Right cardiac atrium (tissue), 5 donors: ENCODE results near the gene LINC01488. TPM values are rescaled to one million over a fixed set of nuclear protein-coding genes. Genes with fewer than 3 reads are reported as not detected.
A peak's percentile ranks its signal among the peaks of the same experiment; 100 is the strongest.

Experiments
- ATAC-seq, 2 donors: fragments of 200-7000 bp; cut with Tn5 transposase; one replicate each; pipeline versions ENCODE4 v1.8.0 to v1.9.1; 2020; ENCODE audit warnings: moderate library complexity in 2 of 2, mild to moderate bottlenecking in 1 of 2
- DNase-seq, 3 donors: peaks; one replicate each; pipeline ENCODE4 v3.0.0-alpha.2; 2020
- H3K27ac ChIP-seq: one replicate; pipeline ENCODE4 v1.5.1; 2013; ENCODE audit warnings: mild to moderate bottlenecking, low read length, control low read depth, moderate library complexity
- H3K27me3 ChIP-seq: one replicate; pipeline ENCODE4 v1.6.1; 2013; ENCODE audit not compliant: control insufficient read depth, insufficient read depth
- H3K4me1 ChIP-seq: one replicate; pipeline ENCODE4 v1.6.1; 2013; ENCODE audit warnings: low read length; ENCODE audit not compliant: control insufficient read depth, insufficient read depth
- H3K4me3 ChIP-seq: one replicate; pipeline ENCODE4 v1.5.1; 2013; ENCODE audit warnings: low read length, control low read depth
- H3K9me3 ChIP-seq: one replicate; pipeline ENCODE4 v1.6.1; 2013; ENCODE audit warnings: low read length; ENCODE audit not compliant: control insufficient read depth
- WGBS: extraction: QIAGEN DNeasy Blood & Tissue Kit; methylation state at CpG from one replicate; pipeline ENCODE4 v1.1.7; 2013; 5-methylcytosine and 5-hydroxymethylcytosine counted together
- intact Hi-C, 4 donors: fragments of 100-400 bp; cut with DNase I; formaldehyde crosslinking; loops; one replicate each; pipeline versions ENCODE4 v1.11.0 to v1.14.0; 2022 to 2023
- polyA plus RNA-seq: library from polyadenylated mRNA; stranded (reverse); fragments of 200-250 nt; gene quantifications from one replicate; pipeline ENCODE4 v1.2.3, GENCODE V29; 2013
- total RNA-seq, 4 donors: library from RNA; stranded (reverse); fragmentation: NEBNext Ultra II Directional; extraction: Animal tissue kit (Norgen Biotek cat#: 25700); gene quantifications; one replicate each; pipeline ENCODE4 v1.2.1, GENCODE V29; 2021
- donor health status: healthy with polysubstance abuse.
- donor health status: DM: no; HTN: yes; CAD: no.
- donor health status: DM: no; HTN: no; CAD: no.
- donor health status: DM: no; HTN: yes; CAD: no; lungs with severe emphysema.
- donor health status: DM: yes; HTN: yes; CAD: no.

LINC01488 gene
- total and polyA plus RNA-seq, 5 donors, result 0.14 to 0.17 (median 0.16) TPM; not detected in 2

- no peaks in the 10 kb centered on the region for H3K9me3 ChIP-seq
- H3K4me1 ChIP-seq, result peaks cover 24% of the 10 kb centered on the region
- WGBS, result 73% methylated on average over 25 of the region's 25 CpGs
- no peak for ATAC-seq
- no peak overlapping the region for H3K27ac ChIP-seq
- H3K4me3 ChIP-seq, result no peak overlapping the region
- intact Hi-C loops, result no loop called here
- DNase-seq, result peak in 1 of 3 donors; percentile 52
- no peaks in the 10 kb centered on the region for H3K27me3 ChIP-seq
Measured at GRCh38 chr11:69483691-69484426, 2.4 kb downstream of the LINC01488 start.

GRCh38 chr11:69484427-69485259 lies 3.2 kb downstream of the LINC01488 start:
- WGBS, result 72% methylated on average over 13 of the region's 13 CpGs
- DNase-seq (peak in 1 of 3 donors; percentile 51), ATAC-seq (no peak)
- Histone ChIP-seq H3K27me3 (no peaks in the 10 kb centered on the region), H3K4me3 (no peak overlapping the region), H3K4me1 (peaks cover 26% of the 10 kb centered on the region), H3K9me3 (no peaks in the 10 kb centered on the region), H3K27ac (no peak overlapping the region)
- intact Hi-C loops, result no loop called here

GRCh38 chr11:69485337-69486041 lies 4.0 kb downstream of the LINC01488 start:
- Histone ChIP-seq H3K4me3 (no peak overlapping the region), H3K27ac (no peak overlapping the region), H3K9me3 (no peaks in the 10 kb centered on the region), H3K4me1 (peaks cover 22% of the 10 kb centered on the region), H3K27me3 (no peaks in the 10 kb centered on the region)
- DNase-seq (peak in 1 of 3 donors; percentile 65), ATAC-seq (peak in 1 of 2 donors; percentile 7)
- 88% methylated on average over 11 of the region's 11 CpGs for WGBS
- intact Hi-C loops, result no loop called here

- Histone ChIP-seq H3K27me3 (no peaks in the 10 kb centered on the region), H3K4me1 (peaks cover 17% of the 10 kb centered on the region), H3K4me3 (no peak overlapping the region), H3K9me3 (no peaks in the 10 kb centered on the region), H3K27ac (no peak overlapping the region)
- ATAC-seq (no peak), DNase-seq (peak in 1 of 3 donors; percentile 47)
- intact Hi-C loops, result no loop called here
- 81% methylated on average over 17 of the region's 17 CpGs for WGBS
Measured at GRCh38 chr11:69486056-69486772, 4.8 kb downstream of the LINC01488 start.

- 54% methylated on average over 19 of the region's 19 CpGs for WGBS
- peak; percentile 71 to 88 (median 84) for DNase-seq
- Histone ChIP-seq H3K9me3 (no peaks in the 10 kb centered on the region), H3K4me3 (no peak overlapping the region), H3K27me3 (no peaks in the 10 kb centered on the region), H3K4me1 (peaks cover 17% of the 10 kb centered on the region), H3K27ac (no peak overlapping the region)
- peak; percentile 34 to 58 for ATAC-seq
- intact Hi-C loops, result no loop called here
Measured at GRCh38 chr11:69486773-69487291, 5.4 kb downstream of the LINC01488 start.

- H3K27ac ChIP-seq, result no peak overlapping the region
- DNase-seq, result peak in 2 of 3 donors; percentile 30 to 39
Measured at GRCh38 chr11:69487391-69487790, 5.9 kb downstream of the LINC01488 start.

DNA sequence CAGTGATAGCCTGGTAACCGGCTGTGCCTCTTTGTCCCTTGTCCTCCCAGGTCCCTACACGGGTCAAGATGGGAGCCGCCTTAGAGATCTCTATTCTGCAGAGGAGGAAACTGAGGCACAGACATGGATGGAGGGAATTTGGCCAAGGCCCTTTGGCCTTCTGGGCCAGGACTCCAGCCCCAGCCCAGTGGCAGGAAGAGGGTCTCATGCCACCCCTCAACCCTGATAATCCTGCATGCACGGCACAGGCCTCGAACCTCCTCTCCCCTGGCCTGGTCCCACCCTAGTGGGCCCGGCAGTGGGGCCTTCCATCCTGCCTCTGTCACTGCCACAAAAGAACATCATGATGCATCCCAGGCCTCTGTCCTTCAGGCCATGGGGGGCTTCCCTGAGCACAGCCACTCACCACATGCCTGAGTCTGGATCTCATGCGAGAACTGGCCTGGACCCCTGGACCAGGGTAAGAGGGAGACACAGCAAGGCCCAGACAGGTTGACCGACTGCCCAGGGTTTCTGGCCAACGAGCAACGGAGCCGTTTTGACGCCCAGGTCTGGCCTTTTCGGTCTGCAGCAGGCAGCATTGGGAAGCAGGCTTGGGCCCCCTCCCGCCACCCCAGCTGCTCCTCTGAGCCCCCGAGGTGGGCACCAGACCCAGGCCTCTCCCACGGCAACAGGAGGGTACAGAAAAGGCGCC lies 6.5 kb downstream of the LINC01488 start:
- no peak overlapping the region for H3K27ac ChIP-seq
- ATAC-seq (no peak), DNase-seq (peak in 2 of 3 donors; percentile 32 to 48)
- H3K27me3 ChIP-seq, result no peaks in the 10 kb centered on the region
- no peaks in the 10 kb centered on the region for H3K9me3 ChIP-seq
- 93% methylated on average over 17 of the region's 17 CpGs for WGBS
- H3K4me1 ChIP-seq, result peaks cover 17% of the 10 kb centered on the region
- no peak overlapping the region for H3K4me3 ChIP-seq
- intact Hi-C loops, result no loop called here

More at GRCh38 chr11:69487391-69487790, 5.9 kb downstream of the LINC01488 start:
- Histone ChIP-seq H3K4me3 (no peak overlapping the region), H3K4me1 (peaks cover 17% of the 10 kb centered on the region), H3K9me3 (no peaks in the 10 kb centered on the region), H3K27me3 (no peaks in the 10 kb centered on the region)
- ATAC-seq, result no peak
- intact Hi-C loops, result no loop called here
- 89% methylated on average over 10 of the region's 10 CpGs for WGBS

- Histone ChIP-seq H3K4me3 (no peak overlapping the region), H3K4me1 (peaks cover 17% of the 10 kb centered on the region), H3K9me3 (no peaks in the 10 kb centered on the region), H3K27me3 (no peaks in the 10 kb centered on the region), H3K27ac (no peak overlapping the region)
- ATAC-seq, result no peak
- intact Hi-C loops, result no loop called here
- peak in 2 of 3 donors; percentile 43 to 52 for DNase-seq
- WGBS, result 91% methylated on average over 16 of the region's 16 CpGs
Measured at GRCh38 chr11:69488543-69488940, 7.1 kb downstream of the LINC01488 start.

- H3K9me3 ChIP-seq, result no peaks in the 10 kb centered on the region
- peaks cover 16% of the 10 kb centered on the region for H3K4me1 ChIP-seq
- intact Hi-C loops, result no loop called here
- DNase-seq (peak in 2 of 3 donors; percentile 70 to 85), ATAC-seq (peak; percentile 52 to 62)
- peak overlapping the region; percentile 91 for H3K27ac ChIP-seq
- 49% methylated on average over 23 of the region's 23 CpGs for WGBS
- H3K27me3 ChIP-seq, result no peaks in the 10 kb centered on the region
- H3K4me3 ChIP-seq, result no peak overlapping the region
Measured at GRCh38 chr11:69489031-69489745, 7.7 kb downstream of the LINC01488 start.
